ENCODE data around the gene ITIH3. TPM values are rescaled to one million over a fixed set of nuclear protein-coding genes. Genes with fewer than 3 reads are reported as not detected.

The ITIH3 gene
- total RNA-seq, 1 experiment from 2014 or later, result not detected

DNA sequence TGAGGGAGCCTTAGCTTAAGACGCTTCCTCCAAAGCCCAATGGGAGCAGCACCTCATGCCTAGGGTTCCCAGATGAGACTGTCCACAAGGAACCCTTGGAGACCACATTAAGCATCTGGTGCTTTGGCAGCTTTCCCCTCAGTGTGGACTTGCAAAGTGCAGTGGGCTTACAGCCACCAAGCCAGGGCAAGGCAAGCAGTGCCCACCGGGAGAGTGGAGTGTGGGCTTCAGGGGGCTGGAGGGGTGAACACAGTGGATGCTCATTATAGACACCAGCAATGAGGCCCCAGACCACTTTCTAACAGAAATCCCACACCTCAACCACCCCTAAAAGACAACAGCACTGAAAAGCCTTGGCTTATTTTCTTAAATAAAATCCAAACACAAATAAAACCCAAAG is 49.3 kb downstream of the ITIH3 start:
- DNase-seq, result no peak
- no peak overlapping the region for H3K27ac Mint-ChIP-seq
- no peak overlapping the region for H2BK15ac ChIP-seq (ENCODE audit: low read depth, low read length)
- no peak overlapping the region for H3K23ac ChIP-seq (ENCODE audit: insufficient read length, low read depth, low read length)
- no peak overlapping the region for H3K27ac ChIP-seq (ENCODE audit: insufficient read length, low read depth, low read length)
- H2AFZ ChIP-seq (ENCODE audit: low read length), result no peak overlapping the region
- no peak overlapping the region for H3K56ac ChIP-seq (ENCODE audit: insufficient read length, low read depth, low read length)
- H4K91ac ChIP-seq (ENCODE audit: insufficient read length, low read depth, low read length), result no peak overlapping the region
- H3K4me1 ChIP-seq (ENCODE audit: insufficient read depth, low read length), result no peaks in the 10 kb centered on the region
- no peak overlapping the region for H3K9ac ChIP-seq (ENCODE audit: extremely low read depth, insufficient read length, low read length)
- no peak overlapping the region for H2BK5ac ChIP-seq (ENCODE audit: insufficient read length, low read length)
- H3K18ac ChIP-seq (ENCODE audit: insufficient read length, low read depth, low read length), result no peak overlapping the region
- H4K5ac ChIP-seq (ENCODE audit: insufficient read length, low read depth, low read length), result no peak overlapping the region
- no peaks in the 10 kb centered on the region for H3K79me2 ChIP-seq (ENCODE audit: insufficient read depth, low read length)
- WGBS (ENCODE audit: extremely low coverage, insufficient read length, low lambda C conversion rate), result no CpG with 5 or more reads among the region's 2 CpGs
- no peaks in the 10 kb centered on the region for H3K9me3 ChIP-seq (ENCODE audit: control insufficient read depth, low read depth, low read length)
- peaks cover 8 to 18% of the 10 kb centered on the region in 2 experiments for H3K4me1 Mint-ChIP-seq
- no peaks in the 10 kb centered on the region for H3K23me2 ChIP-seq (ENCODE audit: insufficient read length, low read depth, low read length, poor library complexity, severe bottlenecking)
- H3K4me3 Mint-ChIP-seq, result no peak overlapping the region
- H2BK20ac ChIP-seq (ENCODE audit: low read depth, low read length, poor library complexity, severe bottlenecking), result no peak overlapping the region
- H3K79me1 ChIP-seq (ENCODE audit: insufficient read depth, low read depth, low read length, poor library complexity, severe bottlenecking), result no peaks in the 10 kb centered on the region
- no peak overlapping the region for H4K8ac ChIP-seq (replicated peaks; ENCODE audit: insufficient read length, low read depth, low read length)
- no peak overlapping the region for H3K14ac ChIP-seq (ENCODE audit: insufficient read depth, low read length)
- no peak overlapping the region for H3K4ac ChIP-seq (ENCODE audit: low read depth, low read length)
- peaks cover 17 to 25% (median 19%) of the 10 kb centered on the region in 3 experiments for H3K36me3 Mint-ChIP-seq (ENCODE audit: insufficient read depth in 1 of 3, low read depth in 3 of 3)
- no peak overlapping the region for H3T11ph ChIP-seq (ENCODE audit: low read length)
- TF ChIP-seq, protein P1, sequence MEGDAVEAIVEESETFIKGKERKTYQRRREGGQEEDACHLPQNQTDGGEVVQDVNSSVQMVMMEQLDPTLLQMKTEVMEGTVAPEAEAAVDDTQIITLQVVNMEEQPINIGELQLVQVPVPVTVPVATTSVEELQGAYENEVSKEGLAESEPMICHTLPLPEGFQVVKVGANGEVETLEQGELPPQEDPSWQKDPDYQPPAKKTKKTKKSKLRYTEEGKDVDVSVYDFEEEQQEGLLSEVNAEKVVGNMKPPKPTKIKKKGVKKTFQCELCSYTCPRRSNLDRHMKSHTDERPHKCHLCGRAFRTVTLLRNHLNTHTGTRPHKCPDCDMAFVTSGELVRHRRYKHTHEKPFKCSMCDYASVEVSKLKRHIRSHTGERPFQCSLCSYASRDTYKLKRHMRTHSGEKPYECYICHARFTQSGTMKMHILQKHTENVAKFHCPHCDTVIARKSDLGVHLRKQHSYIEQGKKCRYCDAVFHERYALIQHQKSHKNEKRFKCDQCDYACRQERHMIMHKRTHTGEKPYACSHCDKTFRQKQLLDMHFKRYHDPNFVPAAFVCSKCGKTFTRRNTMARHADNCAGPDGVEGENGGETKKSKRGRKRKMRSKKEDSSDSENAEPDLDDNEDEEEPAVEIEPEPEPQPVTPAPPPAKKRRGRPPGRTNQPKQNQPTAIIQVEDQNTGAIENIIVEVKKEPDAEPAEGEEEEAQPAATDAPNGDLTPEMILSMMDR (conservative IDR thresholded peaks at IDR 0.05), result no peak
- H2BK120ac ChIP-seq (ENCODE audit: low read depth, low read length, poor library complexity, severe bottlenecking), result no peak overlapping the region
- H3K27me3 Mint-ChIP-seq (ENCODE audit: low read depth), result no peaks in the 10 kb centered on the region
- no peaks in the 10 kb centered on the region for H4K20me1 ChIP-seq (ENCODE audit: control insufficient read depth, insufficient read depth, insufficient read length)
- no peaks in the 10 kb centered on the region for H3K27me3 ChIP-seq (ENCODE audit: insufficient read depth, low read length)
- no peak overlapping the region for H3K4me2 ChIP-seq (ENCODE audit: insufficient read depth, insufficient read length, low read length)
- H2BK12ac ChIP-seq (ENCODE audit: insufficient read length, low read depth, low read length), result no peak overlapping the region
- no peak overlapping the region for H2AK5ac ChIP-seq (ENCODE audit: insufficient read length, low read length)
- H3K9me3 Mint-ChIP-seq, result no peaks in the 10 kb centered on the region; a peak in 1 of 5 replicates

All from H9 (cell line).